SHP77 treated with DMSO at 0.1 percent for 48 hours (cell line): ENCODE results near the gene NDRG4.
"Not testable (repeated sequence)": the region's sequence is repeated elsewhere in the genome, so short reads cannot be mapped to it uniquely, and the experiment has no call there.

Experiments used
- DNase-seq: peaks from one replicate; lab custom pipeline; 2025; lab: John Stamatoyannopoulos, UW

NDRG4 gene

GRCh38 chr16:58465817-58466216, 34.1 kb upstream of the NDRG4 start:
- DNase-seq = no peak

- no peak for DNase-seq
These were observed 33.5 kb upstream of the NDRG4 start for GRCh38 chr16:58466396-58466795.

GRCh38 chr16:58467905-58468304, 32.0 kb upstream of the NDRG4 start:
- DNase-seq = no peak

- DNase-seq = no peak
These were observed 28.6 kb upstream of the NDRG4 start for GRCh38 chr16:58471209-58471975.

GRCh38 chr16:58472266-58472665, 27.7 kb upstream of the NDRG4 start:
- DNase-seq = no peak

GRCh38 chr16:58472827-58473226, 27.1 kb upstream of the NDRG4 start:
- no peak for DNase-seq

- no peak for DNase-seq
These were observed 25.6 kb upstream of the NDRG4 start for GRCh38 chr16:58474296-58474695.

GRCh38 chr16:58475091-58475619, 24.8 kb upstream of the NDRG4 start:
- DNase-seq = no peak

GRCh38 chr16:58476791-58477190, 23.2 kb upstream of the NDRG4 start:
- no peak for DNase-seq

GRCh38 chr16:58478427-58478826, 21.5 kb upstream of the NDRG4 start:
- DNase-seq = no peak

- DNase-seq = no peak
These were observed 18.6 kb upstream of the NDRG4 start for GRCh38 chr16:58481226-58481869.

- no peak for DNase-seq
These were observed 18.0 kb upstream of the NDRG4 start for GRCh38 chr16:58481931-58482330.

GRCh38 chr16:58485184-58485887, 14.6 kb upstream of the NDRG4 start:
- DNase-seq = no peak

- DNase-seq = peak; percentile 55
These were observed 12.2 kb upstream of the NDRG4 start for GRCh38 chr16:58487566-58488351.

- DNase-seq = no peak
These were observed 11.4 kb upstream of the NDRG4 start for GRCh38 chr16:58488531-58488930.

GRCh38 chr16:58490065-58490464, 9.9 kb upstream of the NDRG4 start:
- DNase-seq = no peak

- DNase-seq = not testable (repeated sequence)
These were observed 9.4 kb upstream of the NDRG4 start for GRCh38 chr16:58490539-58490938.

- no peak for DNase-seq
These were observed 7.9 kb upstream of the NDRG4 start for GRCh38 chr16:58492066-58492465.

GRCh38 chr16:58492735-58493134, 7.2 kb upstream of the NDRG4 start:
- no peak for DNase-seq

- no peak for DNase-seq
These were observed 6.0 kb upstream of the NDRG4 start for GRCh38 chr16:58493756-58494431.

- DNase-seq = peak; percentile 82
These were observed 4.9 kb upstream of the NDRG4 start for GRCh38 chr16:58494981-58495520.
